ENCODE results near the gene PNKD. TPM values are rescaled to one million over a fixed set of nuclear protein-coding genes. Genes with fewer than 3 reads are reported as not detected.

The PNKD gene
- total and polyA plus RNA-seq, 2 of the 8 experiments (the other 6 are each of a cell fraction or from before 2014, with no cell fraction given), result 43.9 to 65.4 TPM

- POLR2A ChIA-PET (ENCODE audit: partially characterized antibody), result interaction anchor here (0.8 to 2.0 kb wide), 4 partner anchors 63 to 99 kb away, joined by 3 to 4 read pairs (median 3); no protein-coding TSS in a partner anchor
- Histone ChIP-seq H3K27ac (ENCODE audit: low read depth, low read length) (no peak overlapping the region), H3K9ac (replicated peaks in 1 of 4; ENCODE audit: extremely low read depth in 1 of 4, low read depth in 3 of 4, low read length in 3 of 4) (no peak overlapping the region), H3K79me2 (ENCODE audit: control insufficient read depth in 1 of 2, insufficient read depth in 2 of 2, low read length in 2 of 2) (no peaks in the 10 kb centered on the region), H3K36me3 (ENCODE audit: control insufficient read depth in 2 of 4, insufficient read depth in 4 of 4, low read length in 3 of 4) (no peaks in the 10 kb centered on the region), H3K18ac (ENCODE audit: extremely low read depth, low read length) (no peak overlapping the region), H2BK120ac (replicated peaks; ENCODE audit: low read depth, low read length) (no peak overlapping the region), H3K14ac (ENCODE audit: insufficient read length) (no peak overlapping the region), H2BK15ac (ENCODE audit: low read length) (no peak overlapping the region), H4K5ac (ENCODE audit: insufficient read length, low read depth, low read length) (no peak overlapping the region), H3K9me3 (ENCODE audit: insufficient read depth in 2 of 2, low read depth in 1 of 2, low read length in 1 of 2) (no peaks in the 10 kb centered on the region), H2BK5ac (ENCODE audit: low read depth, low read length) (no peak overlapping the region), H3K4me1 (replicated peaks in 1 of 4; ENCODE audit: control insufficient read depth in 3 of 4, insufficient read depth in 4 of 4, low read length in 3 of 4) (peaks cover 0 to 9% (median 4%) of the 10 kb centered on the region in 4 experiments; a peak in 6 of 7 replicates), H3K79me1 (ENCODE audit: low read depth, low read length) (no peaks in the 10 kb centered on the region), H4K20me1 (replicated peaks in 1 of 2; ENCODE audit: control insufficient read depth in 1 of 2, insufficient read depth in 2 of 2, low read length in 2 of 2) (no peaks in the 10 kb centered on the region), H3K23me2 (ENCODE audit: low read depth, low read length) (peaks cover 5% of the 10 kb centered on the region; the same call in 1 of the 2 replicates), H2BK12ac (ENCODE audit: low read depth, low read length) (no peak overlapping the region), H2AFZ (ENCODE audit: low read length) (no peak overlapping the region), H2AK5ac (ENCODE audit: low read depth, low read length) (no peak overlapping the region), H4K91ac (replicated peaks; ENCODE audit: insufficient read length, low read length) (no peak overlapping the region), H3K23ac (ENCODE audit: insufficient read length) (no peak overlapping the region), H3K56ac (replicated peaks; ENCODE audit: insufficient read length, low read depth, low read length) (no peak overlapping the region), H4K8ac (ENCODE audit: extremely low read depth, insufficient read depth, low read length) (no peak overlapping the region), H3K4ac (replicated peaks; ENCODE audit: insufficient read length, low read depth, low read length) (no peak overlapping the region), H2BK20ac (ENCODE audit: low read length) (no peak overlapping the region), H3K4me2 (ENCODE audit: insufficient read depth in 1 of 2, low read depth in 2 of 2, low read length in 2 of 2) (no peak overlapping the region; a peak in 1 of 4 replicates), H3K4me3 (ENCODE audit: extremely low read depth in 1 of 4, insufficient read depth in 2 of 4, low read depth in 3 of 4, low read length in 4 of 4) (no peak overlapping the region), H3K27me3 (replicated peaks in 1 of 4; ENCODE audit: control insufficient read depth in 3 of 4, extremely low read depth in 1 of 4, insufficient read depth in 3 of 4, low read length in 3 of 4) (no peaks in the 10 kb centered on the region)
- 91% methylated on average over 7 of the region's 7 CpGs; no CpG with 5 or more reads in 1 of the 2 experiments for WGBS, 2 experiments (ENCODE audit: extremely low coverage in 1 of 2, insufficient coverage in 1 of 2, insufficient read length in 1 of 2, insufficient replicate concordance in 2 of 2, low coverage in 1 of 2, low lambda C conversion rate in 2 of 2, missing lambda C conversion rate in 1 of 2)
- DNase-seq (ENCODE audit: low read depth in 1 of 2, low spot score in 2 of 2) (no peak), FAIRE-seq (no peak)
- CTCF ChIA-PET (ENCODE audit: partially characterized antibody), result interaction anchor here (0.6 to 12.1 kb wide), 11 partner anchors 12 to 1632 kb away, joined by 3 to 192 read pairs (median 4); partner anchors contain the start of gene CATIP
- TF ChIP-seq RNF2 (IDR thresholded peaks at IDR 0.05; ENCODE audit: borderline replicate concordance, low read depth, low read length, missing control alignments, poor library complexity, severe bottlenecking) (no peak), SP1 (IDR thresholded peaks at IDR 0.05; ENCODE audit: low read depth, low read length) (no peak), HDAC6 (IDR thresholded peaks at IDR 0.05; ENCODE audit: low read depth, low read length) (no peak), CTCF (IDR thresholded peaks at IDR 0.05; ENCODE audit: control extremely low read depth in 1 of 3, insufficient read depth in 1 of 3, low read depth in 1 of 3, low read length in 3 of 3) (no peak), GTF2F1 (IDR thresholded peaks at IDR 0.05; ENCODE audit: borderline replicate concordance, low read depth, low read length) (no peak), POLR2A (IDR thresholded peaks at IDR 0.05; ENCODE audit: control extremely low read depth in 1 of 2, low read depth in 2 of 2, low read length in 2 of 2) (no peak), SP4 (IDR thresholded peaks at IDR 0.05; ENCODE audit: low read length) (no peak), ASH2L (IDR thresholded peaks at IDR 0.05; ENCODE audit: low read length) (no peak), EGR1 (IDR thresholded peaks at IDR 0.05; ENCODE audit: borderline replicate concordance, low read depth, low read length) (no peak), SAP30 (IDR thresholded peaks at IDR 0.05; ENCODE audit: insufficient read depth, insufficient replicate concordance, low read length) (no peak), JUN (IDR thresholded peaks at IDR 0.05; ENCODE audit: low read depth, low read length) (no peak), SIRT6 (IDR thresholded peaks at IDR 0.05; ENCODE audit: low read length) (no peak)
Measured at GRCh38 chr2:218295029-218295428, 24.7 kb downstream of the PNKD start.
